IPS DF 4.7 (cell line): ENCODE data around the gene SLFN12.
A peak's percentile ranks its signal among the peaks of the same experiment; 100 is the strongest.
"Not testable (repeated sequence)": the region's sequence is repeated elsewhere in the genome, so short reads cannot be mapped to it uniquely, and the experiment has no call there.

Experiments used
- DNase-seq: peaks from one replicate; pipeline ENCODE4 v3.0.0-alpha.2; 2013; ENCODE audit warnings: low spot score; ENCODE audit errors: extremely low read depth

The SLFN12 gene

DNA sequence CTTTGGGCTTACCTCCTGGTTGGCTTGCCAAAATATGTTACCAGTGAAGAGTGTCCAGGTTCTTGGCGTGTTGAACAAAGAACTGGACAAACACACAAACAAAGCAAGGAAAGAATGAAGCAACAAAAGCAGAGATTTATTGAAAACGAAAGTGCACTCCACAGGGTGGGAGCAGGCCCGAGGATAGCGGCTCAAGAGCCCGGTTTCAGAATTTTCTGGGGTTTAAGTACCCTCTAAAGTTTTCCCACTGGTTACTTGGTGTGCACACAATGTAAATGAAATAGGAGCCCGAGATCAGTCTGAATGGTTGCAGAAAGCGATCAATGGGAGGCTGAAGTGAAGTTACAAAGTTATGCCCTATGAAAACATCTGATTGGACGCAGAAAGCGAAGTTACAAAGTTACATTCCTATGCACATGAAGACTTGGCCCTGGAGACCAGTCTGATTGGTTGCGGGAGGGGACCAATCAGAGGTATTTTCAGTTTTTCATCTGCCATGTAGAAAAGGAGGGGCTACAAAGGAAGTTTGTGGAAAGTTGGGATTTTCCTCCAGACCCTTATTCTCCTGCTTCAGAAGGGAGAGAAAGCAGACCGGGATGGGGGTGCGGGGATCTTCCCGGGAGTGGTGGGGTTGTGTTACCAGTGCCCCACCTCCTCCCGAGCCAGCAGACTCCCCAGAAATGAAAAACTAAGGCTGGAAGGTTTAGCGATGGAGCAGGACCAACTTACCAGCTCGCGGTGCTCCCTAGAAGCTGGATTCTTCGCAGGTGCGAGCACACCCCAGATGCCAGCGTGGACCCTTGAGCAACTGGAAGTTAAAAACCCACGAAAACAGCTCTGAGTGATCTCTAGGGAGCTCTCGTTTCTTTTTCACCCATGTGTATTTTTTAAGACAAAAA lies at the start of gene SLFN12:
Gene SLFN12, minus strand, starts transcription at position 325 of the 899 bp plus-strand sequence. CDS start 9,472 bp downstream, outside the sequence.
- DNase-seq, result no peak

DNA sequence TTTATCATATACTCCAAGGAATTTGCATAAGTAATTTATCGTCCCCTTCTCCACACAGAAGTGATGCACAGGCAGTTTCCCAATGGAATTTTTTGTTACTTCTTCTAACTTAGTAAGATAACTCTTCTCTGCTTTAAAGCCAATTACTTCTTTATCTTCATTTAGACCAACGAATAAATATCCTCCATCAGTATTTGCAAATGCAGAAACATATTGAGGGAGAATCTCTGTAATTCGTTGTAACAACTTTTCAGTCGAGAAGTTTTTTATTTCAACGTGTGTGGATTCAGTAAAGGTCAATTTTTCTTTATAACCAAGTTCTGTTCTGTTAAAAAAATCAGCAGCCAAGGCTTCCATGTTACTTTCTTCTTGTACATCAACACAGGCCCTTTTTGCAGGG lies 47.0 kb upstream of the SLFN12 start:
- DNase-seq, result no peak

DNA sequence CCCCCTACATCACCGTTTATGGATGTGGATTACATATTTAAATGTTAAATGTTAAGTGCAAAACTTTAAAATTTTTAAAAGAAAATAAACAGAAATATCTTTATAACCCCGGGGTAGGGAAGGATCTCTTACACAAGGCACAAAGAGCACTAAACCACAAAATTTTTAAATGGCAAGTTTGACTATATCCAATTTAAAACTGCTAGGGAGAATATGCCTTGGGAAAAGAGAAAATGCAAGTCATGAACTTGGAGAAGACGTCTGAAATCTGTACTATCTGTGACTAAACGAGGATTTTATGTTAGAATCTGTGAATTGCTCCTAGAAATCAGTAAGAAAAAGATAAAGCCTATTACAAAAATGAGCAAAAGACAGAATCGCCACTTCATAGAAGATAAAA lies 44.9 kb upstream of the SLFN12 start:
- DNase-seq, result no peak

DNA sequence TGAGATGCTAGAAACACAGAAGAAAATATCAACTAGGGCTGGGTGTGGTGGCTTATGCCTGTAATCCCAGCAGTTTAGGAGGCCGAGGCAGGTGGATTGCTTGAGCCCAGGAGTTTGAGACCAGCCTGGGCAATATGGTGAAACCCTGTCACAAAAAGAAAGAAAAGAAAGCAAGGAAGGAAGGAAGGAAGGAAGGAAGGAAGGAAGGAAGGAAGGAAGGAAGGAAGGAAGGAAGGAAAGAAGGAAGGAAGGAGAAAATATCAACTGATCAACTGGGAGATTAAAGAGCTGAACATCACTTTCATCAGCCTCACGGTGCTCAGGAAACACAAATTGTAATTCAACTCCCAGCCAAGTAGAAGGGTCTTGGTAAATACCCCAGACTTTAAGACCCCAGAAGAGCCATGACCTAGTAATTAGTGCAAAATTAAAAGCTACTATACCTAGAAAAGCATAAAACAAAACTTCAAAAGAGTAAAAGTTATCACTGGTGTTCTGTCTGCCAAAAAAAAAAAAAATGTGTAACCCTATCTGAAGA lies 44.1 kb upstream of the SLFN12 start:
- no peak for DNase-seq

DNA sequence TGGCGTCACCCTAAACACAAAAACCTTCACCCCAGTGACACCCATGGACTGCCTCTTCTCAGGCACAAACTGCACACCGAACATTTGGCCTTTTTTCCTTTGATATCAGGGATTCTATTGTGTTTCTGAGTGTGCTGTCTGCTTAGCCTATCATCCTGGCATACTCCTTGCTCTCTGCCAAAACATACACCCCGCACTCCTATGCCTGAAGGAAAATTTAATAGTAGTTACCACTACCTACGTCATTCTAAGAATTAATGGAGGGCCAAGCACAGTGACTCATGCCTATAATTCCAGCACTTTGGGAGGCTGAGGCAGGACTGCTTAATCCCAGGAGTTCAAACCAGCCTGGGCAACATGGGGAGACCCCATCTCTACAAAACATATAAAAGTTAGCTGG lies 36.2 kb upstream of the SLFN12 start:
- DNase-seq, result no peak

DNA sequence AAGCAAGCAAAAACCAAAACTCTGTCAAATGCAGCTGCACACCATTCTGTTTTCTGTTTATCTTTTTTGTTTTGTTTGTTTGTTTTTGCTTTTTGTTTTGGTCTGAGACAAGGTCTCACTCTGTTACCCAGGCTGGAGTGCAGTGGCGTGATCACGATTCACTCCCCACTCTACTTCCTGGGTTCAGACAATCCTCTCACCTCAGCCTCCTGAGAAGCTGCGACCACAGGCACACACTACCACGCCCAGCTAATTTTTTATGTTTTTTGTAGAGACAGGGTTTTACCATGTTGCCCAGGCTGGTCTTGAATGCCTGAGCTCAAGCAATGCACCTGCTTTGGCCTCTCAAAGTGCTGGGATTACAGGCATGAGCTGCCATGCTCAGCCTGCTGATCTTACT lies 35.5 kb upstream of the SLFN12 start:
- DNase-seq, result no peak

DNA sequence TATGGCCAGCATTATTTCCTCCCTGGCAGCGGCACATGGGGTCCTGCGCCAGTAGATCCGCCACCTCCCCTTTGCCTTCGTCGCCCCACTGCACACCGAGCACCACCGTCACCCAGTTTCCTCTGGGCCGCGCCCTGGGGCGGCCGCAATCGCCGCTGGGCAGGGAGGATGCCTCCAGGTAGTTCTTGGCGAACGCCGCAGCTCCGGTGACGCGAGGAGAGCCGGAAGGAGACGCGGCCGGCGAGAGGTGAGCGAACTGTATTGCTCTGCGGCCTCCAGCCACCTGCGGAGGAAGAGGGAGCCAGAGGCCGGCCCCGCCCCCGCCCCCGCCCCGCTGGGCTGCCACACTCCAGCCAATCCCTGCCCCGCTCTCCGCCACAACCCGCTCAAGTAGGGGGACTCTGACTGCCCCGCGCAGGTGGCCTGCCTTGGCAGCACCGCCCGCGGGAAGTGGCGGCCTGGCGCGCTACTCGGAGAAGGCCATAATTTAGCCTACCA lies 28.1 kb upstream of the SLFN12 start:
- no peak for DNase-seq

DNA sequence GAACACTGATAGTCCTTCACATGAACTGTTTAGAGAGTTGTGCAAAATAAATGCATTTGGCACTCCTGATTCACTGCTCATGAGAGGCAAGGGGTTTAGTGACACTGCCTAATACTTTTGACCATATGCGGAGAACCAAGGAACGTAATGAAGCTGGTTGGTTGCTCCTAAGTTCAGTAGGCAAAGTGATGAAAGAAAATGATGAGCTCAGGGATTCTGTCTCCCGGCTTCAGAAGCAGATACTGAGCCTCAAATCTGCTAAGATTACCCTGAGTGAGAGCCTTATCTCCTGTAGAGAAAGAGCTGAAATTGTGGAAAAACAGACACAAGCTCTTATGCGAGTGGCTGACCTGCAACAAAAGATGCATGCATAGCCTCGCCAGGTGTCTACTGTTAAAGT lies 21.7 kb upstream of the SLFN12 start:
- not testable (repeated sequence) for DNase-seq

DNA sequence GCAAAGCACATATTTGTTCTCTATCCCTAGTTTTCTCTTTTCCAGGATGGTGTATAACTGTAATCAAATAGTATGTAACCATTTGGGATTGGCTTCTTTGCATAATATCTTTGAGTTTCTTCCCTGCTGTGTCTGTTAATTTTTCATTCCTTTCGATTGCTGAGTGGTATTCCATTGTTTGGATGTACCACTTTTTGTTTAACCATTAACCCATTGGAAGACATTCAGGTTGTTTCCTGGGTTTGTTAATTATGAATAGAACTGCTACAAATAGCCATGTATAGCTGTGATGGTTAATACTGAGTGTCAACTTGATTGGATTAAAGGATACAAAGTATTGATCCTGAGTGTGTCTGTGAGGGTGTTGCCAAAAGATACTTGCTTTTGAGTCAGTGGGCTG lies 20.9 kb upstream of the SLFN12 start:
- DNase-seq, result no peak

DNA sequence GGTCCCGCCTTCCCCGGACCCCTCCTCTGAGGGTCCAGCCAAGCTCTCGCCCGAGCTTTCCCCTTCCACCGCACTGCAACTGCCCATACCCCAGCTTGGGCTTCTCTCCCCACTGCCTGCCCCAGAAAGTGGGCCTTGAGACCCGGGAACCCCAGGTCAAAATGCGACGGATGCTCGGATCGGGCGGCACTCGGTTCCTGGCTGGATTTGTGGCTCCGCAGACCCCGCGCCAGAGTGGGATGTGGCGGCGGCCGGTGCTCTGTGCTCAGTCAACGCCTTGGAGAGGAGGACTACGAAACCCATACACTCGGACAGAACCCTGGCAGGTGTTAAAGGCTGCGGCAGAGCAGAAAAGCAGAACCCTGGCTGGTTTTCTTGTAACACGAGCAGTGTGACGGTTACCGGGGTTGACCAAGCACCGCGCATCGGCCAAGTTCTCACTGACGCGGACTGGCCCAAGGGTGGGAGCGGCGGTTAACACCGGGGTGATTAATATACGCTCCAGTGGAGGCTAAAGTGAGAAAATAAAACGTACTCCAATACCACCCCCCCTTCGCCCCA lies 17.2 kb upstream of the SLFN12 start:
- no peak for DNase-seq

DNA sequence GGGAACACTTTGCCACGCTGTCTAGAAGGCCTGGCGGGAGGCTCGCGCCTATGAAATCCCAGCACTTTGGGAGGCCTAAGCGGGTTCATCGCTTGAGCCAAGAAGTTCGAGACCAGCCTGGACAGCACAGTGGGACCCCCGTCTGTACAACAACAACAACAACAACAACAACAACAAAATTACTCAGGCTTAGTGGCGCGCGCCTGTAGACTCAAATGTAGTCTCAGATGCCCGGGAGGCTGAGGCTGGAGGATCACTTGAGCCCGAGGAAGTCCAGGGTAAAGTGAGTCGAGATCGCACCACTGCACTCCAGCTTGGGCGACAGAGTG lies 16.6 kb upstream of the SLFN12 start:
- no peak for DNase-seq

DNA sequence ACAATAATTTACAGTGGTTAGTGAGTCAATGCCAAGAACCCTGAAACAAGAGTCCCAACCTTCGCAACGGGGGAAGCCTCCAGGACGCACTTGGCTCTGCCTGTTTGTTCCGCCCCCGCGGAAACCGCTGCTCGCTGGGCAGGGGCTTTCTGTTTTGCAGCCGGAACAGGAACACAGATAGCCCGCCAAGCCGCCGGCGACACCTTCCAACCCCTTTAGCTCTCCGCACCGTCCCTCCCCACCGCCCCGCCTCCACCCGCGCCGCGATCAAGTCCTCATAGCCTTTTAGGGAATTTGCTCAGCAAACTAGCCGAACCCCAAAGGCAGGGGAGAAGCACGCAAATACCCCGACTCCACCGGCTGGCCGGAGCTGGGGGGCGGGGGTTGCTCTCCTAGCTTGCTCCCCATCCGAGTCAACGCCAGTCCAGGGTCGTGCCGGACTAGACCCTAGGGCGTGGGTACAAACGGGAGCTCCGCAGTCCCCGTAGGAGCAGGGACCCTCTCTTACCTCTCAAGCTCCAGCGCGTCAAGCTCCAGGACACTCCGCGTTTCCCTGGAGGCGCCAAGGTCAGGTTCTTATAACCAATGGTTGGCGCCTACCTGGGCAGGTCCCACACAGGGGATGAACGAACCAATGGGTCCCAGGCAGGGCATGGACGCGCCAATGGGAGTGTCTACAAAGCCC lies 16.1 kb upstream of the SLFN12 start, which contains the start of gene SLFN13:
Gene SLFN13, minus strand, starts transcription at position 553 of the 685 bp plus-strand sequence. CDS start 3,086 bp downstream, outside the sequence.
- no peak for DNase-seq

DNA sequence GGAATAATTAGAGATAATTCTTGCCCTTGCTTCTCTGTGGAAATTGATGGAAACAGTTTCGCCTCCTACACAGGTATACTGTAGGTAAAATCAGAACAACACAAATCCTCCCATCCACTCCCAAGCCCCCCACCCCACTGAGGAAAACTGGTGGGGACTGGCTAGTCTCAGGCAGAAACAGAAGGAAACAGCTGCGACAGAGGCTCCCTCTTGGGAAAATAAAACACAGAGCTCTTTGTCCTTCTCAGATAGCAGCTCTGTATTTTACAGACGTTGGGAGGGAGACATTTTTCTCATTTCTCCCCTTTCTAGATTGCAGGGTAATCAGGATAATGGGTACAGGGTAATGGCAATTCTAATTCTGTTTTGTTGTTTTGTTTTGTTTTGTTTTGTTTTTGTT lies 15.2 kb upstream of the SLFN12 start:
- DNase-seq, result no peak

DNA sequence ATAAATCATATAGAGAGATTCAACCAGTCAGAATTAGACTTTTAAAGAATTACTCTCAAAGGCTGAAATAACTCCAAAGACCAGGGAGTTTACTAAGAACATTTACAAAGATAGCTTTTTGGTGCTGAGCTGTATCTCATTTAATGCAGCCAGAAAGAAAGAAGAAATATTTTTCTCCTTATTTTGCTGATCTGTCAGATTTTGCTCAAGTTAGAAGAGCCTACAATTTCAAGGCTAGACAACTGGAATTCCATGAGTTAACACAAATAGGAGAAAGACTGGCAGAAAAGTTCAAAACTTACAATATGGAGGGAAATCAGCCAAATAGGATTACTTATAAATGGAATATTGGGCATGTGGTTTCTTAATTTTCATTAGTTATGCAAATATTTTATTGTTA lies 6.1 kb upstream of the SLFN12 start:
- no peak for DNase-seq

DNA sequence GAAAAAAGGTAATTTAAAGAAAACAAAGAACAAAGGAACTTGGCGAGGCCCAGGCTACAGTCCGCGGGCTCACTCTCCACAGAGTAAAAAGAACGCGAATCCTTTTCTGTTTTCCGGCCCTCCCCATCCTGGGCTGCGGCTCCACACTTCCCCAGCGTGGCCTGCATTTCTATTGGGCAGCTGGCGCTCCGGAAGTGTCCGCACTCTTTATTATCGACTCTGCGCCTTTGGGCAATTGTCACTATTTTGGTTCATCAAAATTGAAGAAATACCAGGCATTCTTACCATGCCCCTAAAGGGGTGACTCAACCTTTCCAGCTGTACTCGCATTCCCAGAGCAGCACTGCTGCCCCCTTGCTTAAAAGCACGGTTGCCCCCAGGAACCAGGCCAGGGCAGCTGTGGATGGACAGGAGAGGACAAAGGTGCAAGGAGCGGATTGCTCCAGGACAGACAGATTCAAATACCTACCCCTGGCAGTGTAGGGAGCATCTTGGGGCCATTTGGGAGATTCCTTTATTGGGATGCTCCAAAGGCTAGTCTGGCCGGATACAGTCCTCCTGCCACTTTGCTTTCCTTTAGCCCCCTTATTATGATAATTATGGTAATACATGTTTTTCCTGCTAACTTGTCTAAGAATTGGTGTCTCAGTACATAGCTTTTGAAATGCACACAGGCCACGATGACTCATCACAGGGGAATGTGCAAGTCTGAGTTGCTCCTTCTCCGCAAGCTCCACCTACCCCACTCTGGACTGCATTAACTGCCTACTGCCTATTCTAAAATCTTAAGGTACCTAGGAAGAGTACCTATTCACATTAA lies 985 bp upstream of the SLFN12 start:
- DNase-seq, result peak; percentile 99

DNA sequence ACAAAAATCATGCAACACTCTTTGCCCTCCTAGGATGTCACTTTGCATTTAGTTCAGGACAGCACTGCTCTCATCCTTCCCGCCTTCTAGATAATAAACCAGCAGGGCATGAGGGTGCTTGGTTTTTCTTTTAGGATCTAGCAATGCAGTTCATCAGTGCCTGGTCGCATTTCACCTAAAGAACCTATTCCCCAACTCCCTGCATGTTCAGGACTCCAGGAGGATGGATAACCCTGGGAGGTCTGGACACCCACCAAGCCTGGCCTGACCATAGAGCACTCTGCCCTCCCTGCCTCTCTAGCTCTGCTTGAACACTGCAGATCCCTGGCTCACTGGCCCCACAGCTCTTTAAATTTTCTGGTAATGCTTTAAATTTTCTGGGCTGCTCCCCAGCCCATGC lies 2.6 kb downstream of the SLFN12 start:
- DNase-seq, result no peak

DNA sequence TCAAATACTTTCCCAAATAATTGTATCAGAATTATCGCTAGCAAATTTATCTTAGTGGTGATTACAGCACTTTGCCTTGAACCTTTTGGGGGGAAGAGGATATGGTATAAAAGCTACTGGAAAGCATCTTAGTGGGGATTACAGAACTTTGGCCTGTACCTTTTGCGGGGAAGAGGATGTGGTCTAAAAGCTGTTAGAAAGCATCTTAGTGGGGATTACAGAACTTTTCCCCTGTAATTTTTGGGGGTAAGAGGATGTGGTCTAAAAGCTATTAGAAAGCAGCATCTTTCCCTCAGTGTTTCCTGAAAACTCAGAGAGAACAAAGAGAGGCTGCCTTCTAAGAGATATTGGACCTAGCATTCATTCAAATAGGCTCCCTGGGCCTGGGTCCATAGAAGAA lies 4.1 kb downstream of the SLFN12 start:
- DNase-seq, result no peak

DNA sequence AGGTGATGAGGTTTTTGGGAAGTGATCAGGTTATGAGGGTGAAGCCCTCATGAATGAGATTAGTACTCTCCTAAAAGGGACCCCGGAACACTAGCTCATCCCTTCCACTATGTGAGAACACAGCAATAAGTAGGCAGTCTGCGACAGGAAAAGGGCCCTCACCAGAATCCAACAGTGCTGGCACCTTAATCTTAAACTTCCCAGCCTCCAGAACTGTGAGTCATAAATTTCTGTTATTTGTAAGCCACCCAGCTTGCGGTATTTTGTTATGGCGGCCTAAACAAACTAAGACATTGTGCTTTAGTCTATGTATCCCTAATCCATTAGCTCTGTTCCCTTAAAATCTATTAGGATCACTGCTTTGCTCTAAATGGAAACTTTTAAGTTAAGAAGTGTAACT lies 8.5 kb downstream of the SLFN12 start:
- no peak for DNase-seq

DNA sequence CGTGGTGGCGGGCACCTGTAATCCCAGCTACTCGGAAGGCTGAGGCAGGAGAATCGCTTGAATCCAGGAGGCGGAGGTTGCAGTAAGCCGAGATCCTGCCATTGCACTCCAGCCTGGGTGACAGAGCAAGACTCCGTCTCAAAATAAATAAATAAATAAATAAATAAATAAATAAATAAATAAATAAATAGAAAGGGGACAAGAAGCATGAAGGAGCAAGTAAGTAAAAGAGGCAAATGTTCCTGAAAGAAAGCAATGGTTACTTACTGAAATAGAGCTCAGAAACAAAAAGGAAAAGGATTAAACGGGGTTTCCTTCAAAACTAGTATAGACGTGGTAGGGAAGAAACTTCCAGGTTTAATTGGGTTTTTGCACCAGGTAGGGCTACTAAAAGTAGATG lies 11.2 kb downstream of the SLFN12 start:
- not testable (repeated sequence) for DNase-seq

DNA sequence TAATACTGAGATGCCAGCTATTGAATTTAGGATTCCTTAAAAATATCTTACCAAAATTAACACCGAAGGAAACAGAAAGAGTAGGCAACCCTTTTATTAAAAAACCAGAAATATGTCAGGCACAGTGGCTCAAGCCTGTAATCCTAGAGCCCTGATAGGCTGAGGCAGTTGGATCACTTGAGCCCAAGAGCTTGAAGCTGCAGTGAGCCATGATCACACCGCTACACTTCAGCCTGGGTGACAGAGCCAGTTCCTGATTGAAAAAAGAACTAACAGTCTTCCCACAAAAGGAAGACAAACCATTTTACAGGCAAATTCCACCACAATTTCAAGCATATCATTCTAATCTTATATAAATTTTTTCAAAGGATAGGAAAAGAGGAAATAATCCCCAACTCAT lies 15.6 kb downstream of the SLFN12 start:
- no peak for DNase-seq

DNA sequence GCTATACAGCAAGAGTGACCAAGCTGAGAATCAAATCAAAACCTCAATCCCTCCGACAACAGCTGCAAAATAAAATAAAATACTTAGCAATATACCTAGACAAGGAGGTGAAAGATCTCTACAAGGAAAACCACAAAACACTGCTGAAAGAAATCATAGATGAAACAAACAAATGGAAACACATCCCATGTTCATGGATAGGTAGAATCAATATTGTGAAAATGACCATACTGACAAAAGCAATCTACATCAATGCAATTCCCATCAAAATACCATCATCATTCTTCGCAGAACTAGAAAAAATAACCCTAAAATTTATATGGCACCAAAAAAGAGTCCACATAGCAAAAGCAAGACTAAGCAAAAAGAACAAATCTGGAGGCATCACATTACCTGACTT lies 17.6 kb downstream of the SLFN12 start:
- not testable (repeated sequence) for DNase-seq
